AG04450 (cell line): Measurements from ENCODE around the gene USP34. TPM values are rescaled to one million over a fixed set of nuclear protein-coding genes. Genes with fewer than 3 reads are reported as not detected.

ENCODE experiments used
- CTCF ChIA-PET: fragments of 300-600, 350-600 bp; formaldehyde crosslinking; extraction: SDS; loops from one replicate; lab custom pipeline; 2022; ENCODE audit warnings: antibody characterized with exemption, inconsistent platforms; lab: Charles Lee
- POLR2A ChIA-PET: fragments of 350-600 bp; formaldehyde crosslinking; extraction: SDS; loops from one replicate; lab custom pipeline; 2021; ENCODE audit warnings: antibody characterized with exemption, inconsistent platforms; lab: Yijun Ruan, JAX
- DNase-seq: peaks from one replicate; pipeline ENCODE4 v3.0.0-alpha.2; 2011; ENCODE audit warnings: low read depth, low spot score
- H3K27ac ChIP-seq: one replicate; pipeline ENCODE4 v1.5.1; 2012; ENCODE audit warnings: low read depth, low read length, control low read depth
- H3K27me3 ChIP-seq: one replicate; pipeline ENCODE4 v1.6.0; 2012; ENCODE audit warnings: low read length; ENCODE audit not compliant: control insufficient read depth, insufficient read depth
- H3K4me3 ChIP-seq: 2 replicates; pipeline ENCODE4 v1.5.1; 2011; ENCODE audit warnings: mild to moderate bottlenecking, low read depth, low read length, control low read depth
- H3K9me3 ChIP-seq: 2 replicates; pipeline ENCODE4 v1.5.1; 2012; ENCODE audit warnings: low read length; ENCODE audit not compliant: control insufficient read depth, insufficient read depth
- CTCF ChIP-seq: IDR thresholded peaks from 2 replicates; pipeline ENCODE4 v1.5.1; 2011; ENCODE audit warnings: low read depth, low read length, control low read depth, inconsistent platforms
- polyA plus RNA-seq: library from polyadenylated mRNA; depleted of rRNA; stranded (reverse); fragments of >200 nt; gene quantifications from 2 replicates; pipeline ENCODE4 v1.2.3, GENCODE V29; 2011

Gene USP34
- polyA plus RNA-seq, 1 experiment, result 92.3 TPM

- H3K27ac ChIP-seq, result no peak overlapping the region
- no peaks in the 10 kb centered on the region for H3K9me3 ChIP-seq
- H3K27me3 ChIP-seq, result no peaks in the 10 kb centered on the region
- CTCF ChIA-PET, result no interaction called here
- no peak for DNase-seq
- no peak for TF ChIP-seq CTCF
- no peak overlapping the region for H3K4me3 ChIP-seq
- POLR2A ChIA-PET, result no interaction called here
These were observed 187.3 kb downstream of the USP34 start for GRCh38 chr2:61283443-61284160.

GRCh38 chr2:61282104-61282590, 188.7 kb downstream of the USP34 start:
- Histone ChIP-seq H3K4me3 (no peak overlapping the region), H3K27me3 (no peaks in the 10 kb centered on the region), H3K27ac (no peak overlapping the region), H3K9me3 (no peaks in the 10 kb centered on the region)
- CTCF ChIA-PET, result no interaction called here
- no peak for DNase-seq
- TF ChIP-seq CTCF, result no peak
- POLR2A ChIA-PET, result no interaction called here

GRCh38 chr2:61281321-61281720, 189.6 kb downstream of the USP34 start:
- Histone ChIP-seq H3K4me3 (no peak overlapping the region), H3K27me3 (no peaks in the 10 kb centered on the region), H3K9me3 (no peaks in the 10 kb centered on the region), H3K27ac (no peak overlapping the region)
- TF ChIP-seq CTCF, result no peak
- ChIA-PET POLR2A (no interaction called here), CTCF (no interaction called here)
- DNase-seq, result no peak

GRCh38 chr2:61277756-61278155, 193.1 kb downstream of the USP34 start:
- ChIA-PET POLR2A (no interaction called here), CTCF (interaction anchor here (0.7 kb wide), 1 partner anchor 73 kb away, joined by 5 read pairs; no protein-coding TSS in a partner anchor)
- Histone ChIP-seq H3K4me3 (no peak overlapping the region), H3K27me3 (no peaks in the 10 kb centered on the region), H3K27ac (no peak overlapping the region), H3K9me3 (no peaks in the 10 kb centered on the region)
- no peak for DNase-seq
- no peak for TF ChIP-seq CTCF

- TF ChIP-seq CTCF, result no peak
- H3K4me3 ChIP-seq, result no peak overlapping the region
- POLR2A ChIA-PET, result no interaction called here
These were observed 195.2 kb downstream of the USP34 start for GRCh38 chr2:61275575-61276184.

More at GRCh38 chr2:61275575-61276184, 195.2 kb downstream of the USP34 start:
- no peaks in the 10 kb centered on the region for H3K9me3 ChIP-seq
- no peaks in the 10 kb centered on the region for H3K27me3 ChIP-seq
- no peak overlapping the region for H3K27ac ChIP-seq
- CTCF ChIA-PET, result no interaction called here
- no peak for DNase-seq
